Measurements from ENCODE around the gene TLR10. TPM values are rescaled to one million over a fixed set of nuclear protein-coding genes. Genes with fewer than 3 reads are reported as not detected.
A peak's percentile ranks its signal among the peaks of the same experiment; 100 is the strongest.
"Not testable (repeated sequence)": the region's sequence is repeated elsewhere in the genome, so short reads cannot be mapped to it uniquely, and the experiment has no call there.

TLR10 gene
- polyA plus RNA-seq, 12 donors: 0.14 to 3.1 (median 0.35) TPM; not detected in 2

- not testable (repeated sequence) for DNase-seq
Observed at GRCh38 chr4:38766940-38767339, 15.8 kb downstream of the TLR10 start.

- no peak for DNase-seq
Observed at GRCh38 chr4:38765382-38765781, 17.4 kb downstream of the TLR10 start.

- no peak for DNase-seq
Observed at GRCh38 chr4:38764277-38764676, 18.5 kb downstream of the TLR10 start.

- DNase-seq: no peak
Observed at GRCh38 chr4:38762560-38762959, 20.2 kb downstream of the TLR10 start.

GRCh38 chr4:38759790-38760122 is 23.0 kb downstream of the TLR10 start:
- no peak for DNase-seq

- DNase-seq: peak; percentile 66
Observed at GRCh38 chr4:38759113-38759789, 23.5 kb downstream of the TLR10 start.

GRCh38 chr4:38757945-38758600 is 24.7 kb downstream of the TLR10 start:
- no peak for DNase-seq

- DNase-seq: peak; percentile 88
Observed at GRCh38 chr4:38752941-38753806, 29.6 kb downstream of the TLR10 start.

GRCh38 chr4:38752372-38752940 is 30.3 kb downstream of the TLR10 start:
- peak; percentile 34 for DNase-seq

GRCh38 chr4:38751341-38752010 is 31.3 kb downstream of the TLR10 start:
- DNase-seq: no peak

GRCh38 chr4:38749336-38749735 is 33.5 kb downstream of the TLR10 start:
- no peak for DNase-seq

- DNase-seq: no peak
Observed at GRCh38 chr4:38747629-38748028, 35.2 kb downstream of the TLR10 start.

- DNase-seq: no peak
Observed at GRCh38 chr4:38745881-38746280, 36.9 kb downstream of the TLR10 start.

GRCh38 chr4:38743866-38744265 is 38.9 kb downstream of the TLR10 start:
- no peak for DNase-seq

GRCh38 chr4:38740303-38740702 is 42.5 kb downstream of the TLR10 start:
- DNase-seq: no peak

- no peak for DNase-seq
Observed at GRCh38 chr4:38738940-38739803, 43.6 kb downstream of the TLR10 start.

- DNase-seq: no peak
Observed at GRCh38 chr4:38735870-38736269, 46.9 kb downstream of the TLR10 start.

GRCh38 chr4:38734911-38735310 is 47.9 kb downstream of the TLR10 start:
- no peak for DNase-seq

- DNase-seq: no peak
Observed at GRCh38 chr4:38734446-38734845, 48.3 kb downstream of the TLR10 start.

- no peak for DNase-seq
Observed at GRCh38 chr4:38733663-38734062, 49.1 kb downstream of the TLR10 start.

All from muscle of arm (tissue), 12 donors.